HCT116 (cell line): Measurements from ENCODE around the gene VTI1B. TPM values are rescaled to one million over a fixed set of nuclear protein-coding genes. Genes with fewer than 3 reads are reported as not detected.

Experiments used
- ATAC-seq: fragments of 200-7000 bp; cut with Tn5 transposase; 2 replicates; pipeline ENCODE4 v1.9.1; 2020; ENCODE audit warnings: mild to moderate bottlenecking, moderate library complexity
- BruUV-seq: library from RNA; stranded (reverse); fragments of 400-500 nt; replicated peaks from 2 replicates; lab custom pipeline; 2021; lab: Mats Ljungman, UMichigan
- CTCF ChIA-PET: fragments of 300-600 bp; sonication (Branson Sonifier 250); formaldehyde crosslinking; loops from one replicate; lab custom pipeline; 2021; ENCODE audit warnings: antibody characterized with exemption; lab: Charles Lee
- POLR2A ChIA-PET: fragments of 300-600, 350-600 bp; sonication (Branson Sonifier 250); formaldehyde crosslinking; loops from one replicate; lab custom pipeline; 2021; ENCODE audit warnings: antibody characterized with exemption; lab: Charles Lee
- RAD21 ChIA-PET, 2 experiments: fragments of 300-600 bp; sonication (Branson Sonifier 250); formaldehyde crosslinking; loops; one replicate each; lab custom pipeline; 2023; ENCODE audit warnings: low total read pairs in 2 of 2; ENCODE audit not compliant: uncharacterized antibody in 2 of 2, unreplicated experiment in 2 of 2, low non-redundant PET in 1 of 2; lab: Charles Lee
- DNase-seq: peaks from one replicate; pipeline ENCODE4 v3.0.0-alpha.2; 2010; ENCODE audit warnings: low read depth, low spot score
- H2AFZ ChIP-seq: fragments of 200-600 bp; shearing (Covaris generic), sonication (generic); 2 replicates; pipeline ENCODE4 v1.6.1; 2017; ENCODE audit warnings: low read depth, mixed run types, mixed read lengths, antibody characterized with exemption, low read length; ENCODE audit not compliant: poor library complexity, severe bottlenecking
- H3K27ac ChIP-seq: 2 replicates; pipeline ENCODE4 v1.5.1; 2012; ENCODE audit warnings: low read depth, low read length
- H3K27me3 ChIP-seq: fragments of 200-600 bp; sonication (generic); 2 replicates; pipeline ENCODE4 v1.6.1; 2016; ENCODE audit warnings: mixed run types, low read length, mixed read lengths; ENCODE audit not compliant: insufficient read depth
- H3K36me3 ChIP-seq, 2 experiments: fragments of 200-500 bp in 1 of 2; fragments of 200-600 bp in 1 of 2; sonication (Bioruptor generic) in 1 of 2; sonication (generic) in 1 of 2; 2 replicates each; pipeline versions ENCODE4 v1.5.1 to v1.6.1; 2014 to 2016; ENCODE audit warnings: low read length in 2 of 2, inconsistent platforms in 1 of 2, mixed read lengths in 1 of 2, mixed run types in 1 of 2; ENCODE audit not compliant: insufficient read depth in 2 of 2, control insufficient read depth in 1 of 2
- H3K4me1 ChIP-seq, 2 experiments: fragments of 200-600 bp in 1 of 2; sonication (generic) in 1 of 2; 2 replicates each; pipeline versions ENCODE4 v1.5.1 to v1.6.1; 2012 to 2017; ENCODE audit warnings: low read length in 2 of 2, inconsistent platforms in 1 of 2, mild to moderate bottlenecking in 1 of 2, mixed read lengths in 1 of 2, mixed run types in 1 of 2, moderate library complexity in 1 of 2; ENCODE audit not compliant: insufficient read depth in 2 of 2, control insufficient read depth in 1 of 2
- H3K4me2 ChIP-seq: fragments of 200-600 bp; sonication (generic); 2 replicates; pipeline ENCODE4 v1.6.1; 2017; ENCODE audit warnings: mixed run types, low read length, mixed read lengths
- H3K4me3 ChIP-seq, 2 experiments: fragments of 200-600 bp in 1 of 2; sonication (generic) in 1 of 2; replicated peaks in 1 of 2; 2 replicates each; pipeline ENCODE4 v1.5.1; 2011 to 2016; ENCODE audit warnings: low read length in 2 of 2, control low read depth in 1 of 2, low read depth in 1 of 2, mild to moderate bottlenecking in 1 of 2, mixed read lengths in 1 of 2, mixed run types in 1 of 2
- H3K79me2 ChIP-seq: fragments of 200-600 bp; sonication (generic); 2 replicates; pipeline ENCODE4 v1.6.1; 2017; ENCODE audit warnings: mild to moderate bottlenecking, mixed run types, low read length, moderate library complexity, mixed read lengths; ENCODE audit not compliant: insufficient read depth
- H3K9ac ChIP-seq: fragments of 200-600 bp; sonication (generic); 2 replicates; pipeline ENCODE4 v1.6.1; 2016; ENCODE audit warnings: low read length, mixed read lengths
- H3K9me2 ChIP-seq: fragments of 200-600 bp; sonication (generic), shearing (Covaris generic); 2 replicates; pipeline ENCODE4 v1.6.1; 2017; ENCODE audit warnings: mixed run types, mild to moderate bottlenecking, moderate library complexity; ENCODE audit not compliant: insufficient read depth
- H3K9me3 ChIP-seq, 2 experiments: fragments of 200-500 bp in 1 of 2; fragments of 200-600 bp in 1 of 2; sonication (Bioruptor generic) in 1 of 2; sonication (generic) in 1 of 2; 2 replicates each; pipeline ENCODE4 v1.6.1; 2014 to 2017; ENCODE audit warnings: low read length in 2 of 2, mixed read lengths in 2 of 2, inconsistent platforms in 1 of 2, low read depth in 1 of 2, mild to moderate bottlenecking in 1 of 2, mixed run types in 1 of 2, moderate library complexity in 1 of 2; ENCODE audit not compliant: control insufficient read depth in 1 of 2, insufficient read depth in 1 of 2
- H4K20me1 ChIP-seq: fragments of 200-600 bp; sonication (generic), shearing (Covaris generic); 2 replicates; pipeline ENCODE4 v1.6.1; 2017; ENCODE audit warnings: mixed run types, mild to moderate bottlenecking, moderate library complexity; ENCODE audit not compliant: insufficient read depth
- ATF3 ChIP-seq: IDR thresholded peaks from 2 replicates; pipeline ENCODE4 v1.6.1; 2012
- CBX3 ChIP-seq: IDR thresholded peaks from 2 replicates; pipeline ENCODE4 v1.6.1; 2012; ENCODE audit warnings: low read depth
- CEBPB ChIP-seq: IDR thresholded peaks from 2 replicates; pipeline ENCODE4 v1.6.1; 2012; ENCODE audit warnings: low read depth
- ELF1 ChIP-seq: IDR thresholded peaks from 2 replicates; pipeline ENCODE4 v1.6.1; 2012; ENCODE audit warnings: low read depth, borderline replicate concordance
- EZH2 ChIP-seq: fragments of 200-600 bp; sonication (generic); IDR thresholded peaks from 2 replicates; pipeline ENCODE4 v1.6.1; 2017; ENCODE audit warnings: antibody characterized with exemption, mixed run types
- EZH2phosphoT487 ChIP-seq: fragments of 200-600 bp; IDR thresholded peaks from 2 replicates; pipeline ENCODE4 v1.6.1; 2018; ENCODE audit warnings: antibody characterized with exemption, borderline replicate concordance
- FOSL1 ChIP-seq: IDR thresholded peaks from 2 replicates; pipeline ENCODE4 v1.6.1; 2012; ENCODE audit warnings: low read depth
- JUND ChIP-seq: IDR thresholded peaks from 2 replicates; pipeline ENCODE4 v1.6.1; 2012
- POLR2A ChIP-seq: IDR thresholded peaks from 2 replicates; pipeline ENCODE4 v1.7.0; 2011; ENCODE audit warnings: borderline replicate concordance; ENCODE audit not compliant: insufficient read depth, insufficient read length; ENCODE audit errors: extremely low read depth
- POLR2AphosphoS5 ChIP-seq: IDR thresholded peaks from 2 replicates; pipeline ENCODE4 v1.6.1; 2011; ENCODE audit warnings: mild to moderate bottlenecking, low read depth, low read length, moderate library complexity
- RAD21 ChIP-seq: IDR thresholded peaks from 2 replicates; pipeline ENCODE4 v1.6.1; 2012; ENCODE audit warnings: low read depth, mild to moderate bottlenecking
- SIN3A ChIP-seq: IDR thresholded peaks from 2 replicates; pipeline ENCODE4 v1.6.1; 2012; ENCODE audit warnings: low read depth
- SP1 ChIP-seq: IDR thresholded peaks from 2 replicates; pipeline ENCODE4 v1.6.1; 2012; ENCODE audit warnings: low read depth
- SRF ChIP-seq: IDR thresholded peaks from 2 replicates; pipeline ENCODE4 v1.6.1; 2012; ENCODE audit warnings: low read depth
- TCF7L2 ChIP-seq: IDR thresholded peaks from 2 replicates; pipeline ENCODE4 v1.7.0; 2011; ENCODE audit warnings: borderline replicate concordance, inconsistent platforms; ENCODE audit not compliant: insufficient read depth, insufficient read length; ENCODE audit errors: extremely low read depth
- YY1 ChIP-seq: IDR thresholded peaks from 2 replicates; pipeline ENCODE4 v1.6.1; 2011; ENCODE audit warnings: low read length, low read depth, moderate library complexity, mild to moderate bottlenecking; ENCODE audit not compliant: insufficient replicate concordance; ENCODE audit errors: extremely low read depth
- ZBTB33 ChIP-seq: IDR thresholded peaks from 2 replicates; pipeline ENCODE4 v1.6.1; 2011; ENCODE audit warnings: mild to moderate bottlenecking, low read length, moderate library complexity; ENCODE audit not compliant: insufficient replicate concordance; ENCODE audit errors: extremely low read depth
- intact Hi-C: fragments of 100-400 bp; cut with micrococcal nuclease; formaldehyde crosslinking; loops from 2 replicates; pipeline ENCODE4 v1.10.0; 2022
- total RNA-seq: library from RNA; stranded (reverse); gene quantifications from one replicate; pipeline ENCODE4 v1.2.1, GENCODE V29; 2021; ENCODE audit not compliant: unreplicated experiment

VTI1B gene
- total RNA-seq, 1 experiment from 2014 or later = 86.3 TPM

GRCh38 chr14:67623114-67623513 lies 51.3 kb downstream of the VTI1B start:
- Histone ChIP-seq H4K20me1 (no peaks in the 10 kb centered on the region), H3K4me1 (peaks cover 15 to 32% of the 10 kb centered on the region in 2 experiments), H3K36me3 (no peaks in the 10 kb centered on the region), H3K4me2 (peak overlapping the region; percentile 16; the same call in 1 of the 2 replicates), H3K4me3 (no peak overlapping the region), H3K27ac (no peak overlapping the region), H3K79me2 (no peaks in the 10 kb centered on the region), H3K27me3 (no peaks in the 10 kb centered on the region)
- CTCF ChIA-PET = interaction anchor here (1.3 kb wide), 1 partner anchor 81 kb away, joined by 6 read pairs; no protein-coding TSS in a partner anchor
- DNase-seq (no peak), ATAC-seq (no peak)
- intact Hi-C loops = no loop called here
- TF ChIP-seq POLR2A (no peak), SP1 (no peak), EZH2 (no peak), TCF7L2 (peak; percentile 66), CEBPB (peak; percentile 61)
- TF ChIP-seq, all 23 proteins: peak for 2
- no peak overlapping the region for H3K9ac ChIP-seq
- no TSS peak for BruUV-seq
- ChIA-PET POLR2A (no interaction called here), RAD21 (no interaction called here)
- no peaks in the 10 kb centered on the region for H3K9me2 ChIP-seq
- no peak overlapping the region for H2AFZ ChIP-seq
- no peaks in the 10 kb centered on the region for H3K9me3 ChIP-seq

DNA sequence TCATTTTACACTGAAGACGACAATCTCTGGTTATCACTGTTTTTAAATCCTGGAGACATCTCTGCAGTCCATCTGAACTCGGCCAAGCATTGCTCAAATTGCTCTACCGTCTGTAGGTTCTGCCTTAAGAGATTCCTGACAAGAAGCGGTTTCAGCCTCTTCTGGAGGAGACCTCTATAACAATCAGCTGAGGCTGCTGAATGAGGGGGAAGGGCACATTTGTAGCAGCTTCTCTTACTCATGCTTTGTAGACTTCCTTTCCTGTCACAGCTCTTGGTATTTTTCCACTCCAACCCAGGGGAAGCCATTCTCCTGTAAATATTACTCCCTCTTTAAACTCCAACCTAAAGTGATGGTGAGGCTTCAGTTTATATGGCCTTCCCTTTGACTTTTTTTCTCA lies 51.8 kb downstream of the VTI1B start:
- Histone ChIP-seq H2AFZ (no peak overlapping the region), H3K4me3 (no peak overlapping the region), H3K9me3 (no peaks in the 10 kb centered on the region), H3K4me2 (peak overlapping the region; percentile 16; the same call in 1 of the 2 replicates), H3K27ac (no peak overlapping the region), H4K20me1 (no peaks in the 10 kb centered on the region), H3K79me2 (no peaks in the 10 kb centered on the region), H3K4me1 (peaks cover 15 to 32% of the 10 kb centered on the region in 2 experiments), H3K36me3 (no peaks in the 10 kb centered on the region), H3K27me3 (no peaks in the 10 kb centered on the region), H3K9ac (no peak overlapping the region), H3K9me2 (no peaks in the 10 kb centered on the region)
- ChIA-PET POLR2A (interaction anchor here (0.7 kb wide), 1 partner anchor 72 kb away, joined by 5 read pairs; the partner anchor contains the start of gene RDH11), RAD21 (no interaction called here), CTCF (interaction anchor here (1.3 kb wide), 1 partner anchor 82 kb away, joined by 6 read pairs; no protein-coding TSS in a partner anchor)
- no peak for TF ChIP-seq CBX3
- TF ChIP-seq SRF = peak; percentile 35; the same call in 1 of the 2 replicates
- no peak for TF ChIP-seq ZBTB33
- no peak for TF ChIP-seq EZH2phosphoT487
- no peak for TF ChIP-seq YY1
- TF ChIP-seq POLR2AphosphoS5 = no peak
- TF ChIP-seq ATF3 = no peak
- no peak for TF ChIP-seq SIN3A
- no peak for TF ChIP-seq EZH2
- TF ChIP-seq TCF7L2 = no peak
- peak; percentile 46 for TF ChIP-seq SP1
- TF ChIP-seq ELF1 = no peak
- no peak for TF ChIP-seq POLR2A
- TF ChIP-seq RAD21 = no peak
- TF ChIP-seq JUND = no peak
- no peak for TF ChIP-seq FOSL1
- intact Hi-C loops = no loop called here
- no peak for DNase-seq
- TSS peak; percentile 14 for BruUV-seq
- ATAC-seq = no peak
